Endodermal cell (in vitro differentiated cells): ENCODE results near the gene USP12. TPM values are rescaled to one million over a fixed set of nuclear protein-coding genes. Genes with fewer than 3 reads are reported as not detected.
"Not testable (repeated sequence)": the region's sequence is repeated elsewhere in the genome, so short reads cannot be mapped to it uniquely, and the experiment has no call there.

ENCODE experiments used
- DNase-seq: peaks from one replicate; pipeline ENCODE4 v3.0.0-alpha.2; 2017
- H3K27ac ChIP-seq: 2 replicates; pipeline ENCODE4 v1.5.1; 2013; ENCODE audit warnings: mild to moderate bottlenecking, low read depth, low read length, moderate library complexity
- H3K27me3 ChIP-seq: 2 replicates; pipeline ENCODE4 v1.6.1; 2013; ENCODE audit warnings: mild to moderate bottlenecking, low read length, moderate library complexity; ENCODE audit not compliant: insufficient read depth, control insufficient read depth, poor library complexity, severe bottlenecking
- H3K36me3 ChIP-seq: 2 replicates; pipeline ENCODE4 v1.7.0; 2013; ENCODE audit warnings: mild to moderate bottlenecking, low read length, moderate library complexity; ENCODE audit not compliant: control insufficient read depth, insufficient read depth
- H3K4me1 ChIP-seq: one replicate; pipeline ENCODE4 v1.7.0; 2013; ENCODE audit warnings: low read length; ENCODE audit not compliant: control insufficient read depth, insufficient read depth
- H3K4me3 ChIP-seq: 2 replicates; pipeline ENCODE4 v1.5.1; 2013; ENCODE audit warnings: mild to moderate bottlenecking, low read length, moderate library complexity
- H3K9ac ChIP-seq: 2 replicates; pipeline ENCODE4 v1.6.1; 2013; ENCODE audit warnings: mild to moderate bottlenecking, low read length, moderate library complexity; ENCODE audit not compliant: poor library complexity, severe bottlenecking; ENCODE audit errors: extremely low read depth
- H3K9me3 ChIP-seq: 2 replicates; pipeline ENCODE4 v1.6.1; 2013; ENCODE audit warnings: mild to moderate bottlenecking, low read length, moderate library complexity; ENCODE audit not compliant: control insufficient read depth
- H3K27ac Mint-ChIP-seq: 2 replicates; pipeline ENCODE4 v1.8.0; 2020; ENCODE audit warnings: mixed read lengths
- H3K27me3 Mint-ChIP-seq: 2 replicates; pipeline ENCODE4 v1.8.0; 2021; ENCODE audit warnings: mild to moderate bottlenecking, mixed read lengths; ENCODE audit not compliant: insufficient read depth
- H3K36me3 Mint-ChIP-seq: 2 replicates; pipeline ENCODE4 v1.8.0; 2020; ENCODE audit warnings: low read depth, mixed read lengths
- H3K4me1 Mint-ChIP-seq: 2 replicates; pipeline ENCODE4 v1.8.0; 2020; ENCODE audit warnings: mixed read lengths
- H3K4me3 Mint-ChIP-seq: 2 replicates; pipeline ENCODE4 v1.8.0; 2020; ENCODE audit warnings: mild to moderate bottlenecking, moderate library complexity, mixed read lengths
- H3K9me3 Mint-ChIP-seq: 2 replicates; pipeline ENCODE4 v1.8.0; 2020; ENCODE audit warnings: mild to moderate bottlenecking, mixed read lengths
- WGBS, 2 experiments: methylation state at CpG; one replicate each; pipeline versions ENCODE4 v1.1.5 to v1.1.7; 2013; ENCODE audit warnings: missing lambda C conversion rate in 2 of 2, mixed read lengths in 1 of 2; ENCODE audit not compliant: insufficient coverage in 1 of 2, insufficient read length in 1 of 2; 5-methylcytosine and 5-hydroxymethylcytosine counted together
- total RNA-seq, 2 donors: library from RNA; stranded (reverse); fragmentation: NEBNext Ultra II Directional in 1 of 2; extraction: Animal tissue kit (Norgen Biotek cat#: 25700) in 1 of 2; gene quantifications; 2 replicates in 1 of 2; 3 replicates in 1 of 2; pipeline ENCODE4 v1.2.1, GENCODE V29; 2021
- TF ChIP-seq, protein P1 (sequence below): fragments of 200-600 bp; sonication (generic); conservative IDR thresholded peaks from 2 replicates; pipeline ENCODE4 v1.5.0; 2021; ENCODE audit warnings: antibody characterized with exemption, mild to moderate bottlenecking

The USP12 gene
- total RNA-seq, 2 donors from 2014 or later, result 18.9 to 23.2 TPM

DNA sequence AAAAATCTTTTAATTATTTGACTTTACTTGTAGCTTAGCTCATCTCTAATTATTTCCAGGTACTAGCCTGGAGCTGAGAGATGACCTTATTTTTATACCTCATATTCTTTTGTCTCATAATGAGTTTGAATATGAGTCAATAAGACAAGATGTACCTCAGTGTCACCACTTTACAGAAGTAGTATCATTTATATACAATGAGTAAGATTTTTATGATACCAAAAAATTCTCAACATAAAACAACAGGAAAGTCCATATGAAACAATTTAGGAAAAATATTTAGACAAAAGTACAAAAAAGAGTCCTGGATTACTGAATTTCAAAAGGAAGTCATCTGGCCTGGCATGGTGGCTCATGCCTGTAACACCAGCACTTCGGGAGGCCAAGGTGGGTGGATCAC, 21.4 kb upstream of the USP12 start:
- no peaks in the 10 kb centered on the region for H3K27me3 ChIP-seq
- Mint-ChIP-seq H3K9me3 (peaks cover 1% of the 10 kb centered on the region), H3K36me3 (no peaks in the 10 kb centered on the region), H3K27me3 (no peaks in the 10 kb centered on the region), H3K4me3 (no peak overlapping the region), H3K4me1 (peaks cover 6% of the 10 kb centered on the region), H3K27ac (no peak overlapping the region)
- TF ChIP-seq, protein P1, sequence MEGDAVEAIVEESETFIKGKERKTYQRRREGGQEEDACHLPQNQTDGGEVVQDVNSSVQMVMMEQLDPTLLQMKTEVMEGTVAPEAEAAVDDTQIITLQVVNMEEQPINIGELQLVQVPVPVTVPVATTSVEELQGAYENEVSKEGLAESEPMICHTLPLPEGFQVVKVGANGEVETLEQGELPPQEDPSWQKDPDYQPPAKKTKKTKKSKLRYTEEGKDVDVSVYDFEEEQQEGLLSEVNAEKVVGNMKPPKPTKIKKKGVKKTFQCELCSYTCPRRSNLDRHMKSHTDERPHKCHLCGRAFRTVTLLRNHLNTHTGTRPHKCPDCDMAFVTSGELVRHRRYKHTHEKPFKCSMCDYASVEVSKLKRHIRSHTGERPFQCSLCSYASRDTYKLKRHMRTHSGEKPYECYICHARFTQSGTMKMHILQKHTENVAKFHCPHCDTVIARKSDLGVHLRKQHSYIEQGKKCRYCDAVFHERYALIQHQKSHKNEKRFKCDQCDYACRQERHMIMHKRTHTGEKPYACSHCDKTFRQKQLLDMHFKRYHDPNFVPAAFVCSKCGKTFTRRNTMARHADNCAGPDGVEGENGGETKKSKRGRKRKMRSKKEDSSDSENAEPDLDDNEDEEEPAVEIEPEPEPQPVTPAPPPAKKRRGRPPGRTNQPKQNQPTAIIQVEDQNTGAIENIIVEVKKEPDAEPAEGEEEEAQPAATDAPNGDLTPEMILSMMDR, result no peak
- DNase-seq, result no peak
- H3K9me3 ChIP-seq, result no peaks in the 10 kb centered on the region
- no peaks in the 10 kb centered on the region for H3K36me3 ChIP-seq
- H3K9ac ChIP-seq, result no peak overlapping the region
- no peak overlapping the region for H3K4me3 ChIP-seq
- H3K27ac ChIP-seq, result no peak overlapping the region
- 90 to 100% methylated on average over 1 of the region's 1 CpG for WGBS, 2 experiments
- H3K4me1 ChIP-seq, result no peaks in the 10 kb centered on the region

DNA sequence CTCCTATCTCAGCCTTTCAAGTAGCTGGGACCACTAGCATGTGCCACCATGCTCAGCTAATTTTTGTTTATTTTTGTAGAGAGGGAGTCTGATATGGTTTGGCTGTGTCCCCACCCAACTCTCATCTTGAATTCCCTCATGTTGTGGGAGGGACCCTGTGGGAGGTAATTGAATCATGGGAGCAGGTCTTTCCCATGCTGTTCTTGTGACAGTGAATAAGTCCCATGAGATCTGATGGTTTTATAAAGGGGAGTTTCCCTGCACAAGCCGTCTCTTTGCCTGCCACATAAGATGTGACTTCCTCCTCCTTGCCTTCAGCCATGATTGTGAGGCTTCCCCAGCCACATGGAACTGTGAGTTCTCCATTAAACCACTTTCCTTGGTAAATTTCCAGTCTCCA, 20.8 kb upstream of the USP12 start:
- H3K4me3 ChIP-seq, H3K4me1 ChIP-seq, H3K27me3 Mint-ChIP-seq, H3K9me3 Mint-ChIP-seq, H3K27me3 ChIP-seq, H3K9me3 ChIP-seq, DNase-seq, H3K36me3 Mint-ChIP-seq, H3K27ac ChIP-seq, H3K4me3 Mint-ChIP-seq, H3K4me1 Mint-ChIP-seq, H3K36me3 ChIP-seq, H3K9ac ChIP-seq, H3K27ac Mint-ChIP-seq: not testable (repeated sequence)
- WGBS, 2 experiments, result 71 to 95% methylated on average over 1 of the region's 1 CpG

DNA sequence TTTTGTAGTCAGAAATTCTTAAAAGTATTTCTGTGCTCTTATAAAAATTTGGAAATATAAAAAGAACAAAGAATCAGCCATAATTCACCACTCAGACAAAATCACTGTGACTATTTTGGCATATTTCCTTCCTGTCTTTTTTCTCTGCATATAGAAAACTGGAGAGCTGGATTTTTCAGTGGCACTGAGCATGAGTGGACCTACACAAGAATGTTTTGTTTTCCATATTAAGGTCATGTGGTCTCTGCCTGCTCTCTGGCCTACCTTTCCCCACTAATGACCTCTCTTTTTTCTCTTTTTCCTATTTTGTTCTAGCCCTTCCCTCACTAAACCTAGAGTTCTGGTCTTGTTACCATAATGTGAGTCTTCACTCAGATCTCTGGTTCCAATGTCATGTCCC, 17.6 kb upstream of the USP12 start:
- Mint-ChIP-seq H3K4me1 (no peaks in the 10 kb centered on the region), H3K27ac (no peak overlapping the region), H3K36me3 (no peaks in the 10 kb centered on the region), H3K27me3 (no peaks in the 10 kb centered on the region), H3K4me3 (no peak overlapping the region), H3K9me3 (no peaks in the 10 kb centered on the region)
- Histone ChIP-seq H3K9me3 (no peaks in the 10 kb centered on the region), H3K9ac (no peak overlapping the region), H3K4me3 (no peak overlapping the region), H3K4me1 (no peaks in the 10 kb centered on the region), H3K27me3 (no peaks in the 10 kb centered on the region), H3K27ac (no peak overlapping the region), H3K36me3 (no peaks in the 10 kb centered on the region)
- TF ChIP-seq, protein P1, result no peak
- no peak for DNase-seq

DNA sequence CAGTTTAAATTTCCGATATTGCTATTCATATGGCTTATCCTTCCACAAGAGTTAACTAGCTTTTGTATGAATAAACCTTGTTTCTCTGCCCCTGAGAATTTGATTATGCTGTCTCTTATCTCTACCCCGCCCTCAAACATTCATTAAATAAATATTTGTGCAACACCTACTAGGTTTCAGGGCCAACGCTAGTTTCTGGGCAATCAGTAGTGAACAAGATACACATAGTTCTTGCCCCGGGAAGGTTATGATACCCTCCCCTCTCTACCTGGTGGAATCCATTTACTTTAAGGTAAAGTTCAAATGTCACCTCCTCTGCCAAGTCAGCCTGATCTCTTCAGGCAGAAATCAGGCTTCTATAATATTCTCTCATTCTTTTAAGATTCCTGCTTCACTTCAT, 16.6 kb upstream of the USP12 start:
- no peaks in the 10 kb centered on the region for H3K9me3 Mint-ChIP-seq
- no peaks in the 10 kb centered on the region for H3K27me3 ChIP-seq
- H3K4me3 ChIP-seq, result no peak overlapping the region
- H3K9ac ChIP-seq, result no peak overlapping the region
- H3K36me3 Mint-ChIP-seq, result no peaks in the 10 kb centered on the region
- no peaks in the 10 kb centered on the region for H3K9me3 ChIP-seq
- H3K4me1 ChIP-seq, result no peaks in the 10 kb centered on the region
- no peak overlapping the region for H3K4me3 Mint-ChIP-seq
- no peak overlapping the region for H3K27ac Mint-ChIP-seq
- no peak overlapping the region for H3K27ac ChIP-seq
- no peaks in the 10 kb centered on the region for H3K36me3 ChIP-seq
- TF ChIP-seq, protein P1, result no peak
- no peaks in the 10 kb centered on the region for H3K4me1 Mint-ChIP-seq
- no peak for DNase-seq
- no peaks in the 10 kb centered on the region for H3K27me3 Mint-ChIP-seq
- 94 to 100% methylated on average over 4 of the region's 4 CpGs for WGBS, 2 experiments
